DMS 273 (cell line): Measurements from ENCODE around the gene FOLR1.
A peak's percentile ranks its signal among the peaks of the same experiment; 100 is the strongest.
"Not testable (repeated sequence)": the region's sequence is repeated elsewhere in the genome, so short reads cannot be mapped to it uniquely, and the experiment has no call there.

Experiments used
- DNase-seq: peaks from one replicate; lab custom pipeline; 2025; ENCODE audit not compliant: unreplicated experiment; lab: John Stamatoyannopoulos, UW

Gene FOLR1

DNA sequence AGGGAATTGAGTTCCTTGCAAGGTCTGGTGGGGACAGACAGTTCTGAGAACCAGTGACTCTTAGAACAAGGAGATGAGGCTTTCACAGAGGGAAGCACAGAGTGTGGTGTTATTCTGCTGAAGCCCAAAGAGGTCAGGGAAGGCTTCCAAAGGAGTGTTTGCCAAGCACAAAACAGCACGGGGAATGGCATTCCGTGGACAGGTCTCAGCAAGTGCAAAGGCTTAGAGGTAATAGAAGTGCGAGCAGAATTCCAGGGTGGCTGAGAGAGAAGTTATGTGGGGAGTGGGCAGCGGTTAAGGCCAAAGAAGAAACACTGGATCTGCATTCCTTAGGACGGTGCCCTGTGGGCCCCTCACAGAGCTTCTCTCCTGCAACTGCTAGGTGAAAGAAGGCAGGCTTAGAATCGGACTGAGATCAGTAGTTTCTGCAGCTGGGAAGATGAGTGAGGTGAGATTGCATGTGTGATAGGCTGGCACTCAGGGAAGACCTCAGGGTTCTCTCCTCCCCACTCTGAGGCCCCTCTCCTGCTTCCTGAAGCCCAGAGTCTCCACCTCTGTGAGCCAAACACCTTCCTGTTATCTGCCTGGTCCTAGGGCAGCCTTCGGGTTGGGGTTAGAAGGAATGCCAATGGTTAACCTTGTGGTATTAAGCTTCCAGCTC lies 10.9 kb upstream of the FOLR1 start:
- DNase-seq, result not testable (repeated sequence)

DNA sequence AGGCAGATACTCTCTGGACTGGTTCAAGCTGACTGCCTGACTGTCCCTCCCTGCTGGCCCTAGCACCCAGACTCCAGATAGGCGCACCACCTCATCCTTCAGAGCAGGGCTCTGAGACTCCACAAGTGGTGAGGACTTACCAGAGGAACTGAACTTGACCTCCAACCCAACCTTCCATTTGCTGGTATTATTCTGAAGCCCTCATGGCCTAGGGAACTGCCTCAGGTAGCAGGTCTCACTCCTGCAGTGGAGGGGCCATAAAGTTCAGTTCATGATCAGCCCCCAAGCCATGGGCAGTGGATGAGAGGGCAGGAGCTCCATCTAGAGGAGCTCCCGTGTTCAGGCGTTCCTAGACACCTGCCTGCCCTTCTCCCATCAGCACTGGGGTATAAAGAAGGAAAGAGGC lies 10.4 kb upstream of the FOLR1 start:
- peak; percentile 37 for DNase-seq

DNA sequence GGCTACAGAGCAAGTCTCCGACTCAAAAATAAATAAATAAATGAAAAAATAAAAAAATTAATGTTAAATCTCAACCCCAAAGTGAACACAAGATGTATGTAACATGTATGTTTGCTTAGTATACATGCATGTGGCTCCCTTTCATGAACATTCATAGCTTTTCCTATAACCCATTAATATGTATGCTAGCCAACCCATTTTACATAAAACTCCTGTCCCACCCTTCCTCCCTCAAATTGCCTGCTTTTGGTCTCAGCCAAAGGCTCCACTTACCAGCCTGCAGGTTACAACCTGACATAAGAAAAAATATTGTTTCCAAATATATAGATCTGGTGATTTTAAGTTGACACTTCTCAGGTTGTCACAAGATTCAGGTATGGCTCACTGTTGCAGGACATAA lies 3.7 kb upstream of the FOLR1 start:
- no peak for DNase-seq

- DNase-seq, result no peak
Measured at GRCh38 chr11:72189455-72190250, 2.3 kb upstream of the FOLR1 start.

DNA sequence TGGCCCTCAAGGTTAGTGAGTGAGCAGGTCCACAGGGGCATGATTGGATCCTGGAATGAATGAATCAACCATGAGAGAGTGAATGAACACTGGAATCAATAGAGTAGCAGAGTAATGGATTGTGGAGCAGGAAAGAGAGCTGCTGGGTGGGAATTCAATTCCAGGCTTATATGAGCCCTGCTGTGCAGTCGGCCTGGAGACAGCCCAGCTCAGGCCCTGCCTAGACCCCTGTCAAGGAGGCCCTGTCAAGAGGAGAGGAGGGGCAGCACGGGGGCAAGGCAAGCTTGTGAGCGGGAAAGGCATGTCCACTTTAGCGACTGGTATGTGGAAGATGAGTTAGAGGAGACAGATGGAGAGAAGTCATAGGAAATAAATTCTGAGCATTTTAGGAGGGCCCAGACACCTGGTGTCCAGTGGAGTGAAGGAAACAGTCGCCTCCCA lies 1.3 kb upstream of the FOLR1 start:
- DNase-seq, result no peak

DNA sequence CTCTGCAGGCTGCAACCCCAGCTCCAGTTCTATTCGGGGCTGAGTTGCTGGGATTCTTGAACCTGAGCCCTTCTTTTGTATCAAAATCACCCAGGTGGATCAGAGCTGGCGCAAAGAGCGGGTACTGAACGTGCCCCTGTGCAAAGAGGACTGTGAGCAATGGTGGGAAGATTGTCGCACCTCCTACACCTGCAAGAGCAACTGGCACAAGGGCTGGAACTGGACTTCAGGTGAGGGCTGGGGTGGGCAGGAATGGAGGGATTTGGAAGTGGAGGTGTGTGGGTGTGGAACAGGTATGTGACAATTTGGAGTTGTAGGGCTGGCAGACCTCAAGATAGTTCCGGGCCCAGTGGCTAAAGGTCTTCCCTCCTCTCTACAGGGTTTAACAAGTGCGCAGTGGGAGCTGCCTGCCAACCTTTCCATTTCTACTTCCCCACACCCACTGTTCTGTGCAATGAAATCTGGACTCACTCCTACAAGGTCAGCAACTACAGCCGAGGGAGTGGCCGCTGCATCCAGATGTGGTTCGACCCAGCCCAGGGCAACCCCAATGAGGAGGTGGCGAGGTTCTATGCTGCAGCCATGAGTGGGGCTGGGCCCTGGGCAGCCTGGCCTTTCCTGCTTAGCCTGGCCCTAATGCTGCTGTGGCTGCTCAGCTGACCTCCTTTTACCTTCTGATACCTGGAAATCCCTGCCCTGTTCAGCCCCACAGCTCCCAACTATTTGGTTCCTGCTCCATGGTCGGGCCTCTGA lies 3.8 kb downstream of the FOLR1 start:
- DNase-seq, result no peak

DNA sequence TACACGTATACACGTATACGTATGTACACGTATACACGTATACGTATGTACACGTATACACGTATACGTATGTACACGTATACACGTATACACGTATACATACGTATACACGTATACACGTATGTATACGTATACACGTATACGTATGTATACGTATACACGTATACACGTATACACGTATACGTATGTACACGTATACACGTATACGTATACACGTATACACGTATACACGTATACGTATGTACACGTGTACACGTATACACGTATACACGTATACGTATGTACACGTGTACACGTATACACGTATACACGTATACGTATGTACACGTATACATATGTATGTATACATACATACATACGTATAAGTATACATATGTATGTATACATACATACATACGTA lies 9.5 kb downstream of the FOLR1 start:
- DNase-seq, result not testable (repeated sequence)

GRCh38 chr11:72202571-72202970 lies 10.6 kb downstream of the FOLR1 start:
- no peak for DNase-seq

- no peak for DNase-seq
Measured at GRCh38 chr11:72203163-72203562, 11.2 kb downstream of the FOLR1 start.

- no peak for DNase-seq
Measured at GRCh38 chr11:72204886-72205285, 12.9 kb downstream of the FOLR1 start.

GRCh38 chr11:72206794-72207193 lies 14.9 kb downstream of the FOLR1 start:
- not testable (repeated sequence) for DNase-seq

- no peak for DNase-seq
Measured at GRCh38 chr11:72208281-72208680, 16.3 kb downstream of the FOLR1 start.

- DNase-seq, result no peak
Measured at GRCh38 chr11:72209101-72209500, 17.2 kb downstream of the FOLR1 start.

GRCh38 chr11:72216638-72217037 lies 24.7 kb downstream of the FOLR1 start, which contains the start of gene FOLR2:
Gene FOLR2, plus strand, starts transcription at chr11:72216794. Its CDS starts 1,791 bp downstream, at chr11:72218585.
- no peak for DNase-seq

DNA sequence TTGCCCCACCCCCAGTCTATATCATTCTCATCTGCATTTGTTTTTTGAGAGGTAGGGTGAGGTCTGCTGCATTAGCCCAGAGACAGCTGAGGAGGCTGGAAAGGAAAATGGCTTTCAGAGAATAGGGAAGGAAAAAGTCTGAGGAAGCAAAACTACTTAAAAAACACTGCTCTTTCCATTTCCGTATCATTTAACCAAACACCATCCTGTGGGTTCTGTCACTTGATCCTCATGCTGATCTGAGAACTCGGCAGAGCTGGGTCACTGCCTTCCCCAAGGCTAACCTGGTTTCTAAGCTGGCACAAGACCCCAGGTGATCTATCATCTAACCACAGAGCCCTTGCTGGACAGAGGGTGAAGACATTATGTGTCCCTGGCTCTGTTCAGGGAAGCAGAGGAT lies 25.9 kb downstream of the FOLR1 start:
- DNase-seq, result no peak

- DNase-seq, result no peak
Measured at GRCh38 chr11:72218251-72218745, 26.4 kb downstream of the FOLR1 start.

DNA sequence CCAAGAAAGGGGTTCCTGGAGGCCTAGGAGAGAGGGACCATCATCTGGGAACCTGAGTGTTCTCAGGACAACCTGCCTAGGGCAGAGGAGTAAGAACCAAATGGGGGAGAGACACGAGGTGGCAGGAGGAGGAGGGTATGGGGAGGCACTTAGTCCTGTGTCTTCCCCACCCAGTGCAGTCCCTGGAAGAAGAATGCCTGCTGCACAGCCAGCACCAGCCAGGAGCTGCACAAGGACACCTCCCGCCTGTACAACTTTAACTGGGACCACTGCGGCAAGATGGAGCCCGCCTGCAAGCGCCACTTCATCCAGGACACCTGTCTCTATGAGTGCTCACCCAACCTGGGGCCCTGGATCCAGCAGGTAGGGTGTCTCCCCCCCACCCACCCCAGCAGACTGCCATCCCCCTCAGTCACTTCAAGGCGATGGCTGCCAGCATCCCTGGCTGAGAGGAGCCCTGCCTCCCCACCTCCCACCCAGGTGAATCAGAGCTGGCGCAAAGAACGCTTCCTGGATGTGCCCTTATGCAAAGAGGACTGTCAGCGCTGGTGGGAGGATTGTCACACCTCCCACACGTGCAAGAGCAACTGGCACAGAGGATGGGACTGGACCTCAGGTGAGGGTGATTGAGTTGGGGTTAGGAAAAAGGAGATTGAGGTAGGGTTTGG lies 28.9 kb downstream of the FOLR1 start:
- no peak for DNase-seq

DNA sequence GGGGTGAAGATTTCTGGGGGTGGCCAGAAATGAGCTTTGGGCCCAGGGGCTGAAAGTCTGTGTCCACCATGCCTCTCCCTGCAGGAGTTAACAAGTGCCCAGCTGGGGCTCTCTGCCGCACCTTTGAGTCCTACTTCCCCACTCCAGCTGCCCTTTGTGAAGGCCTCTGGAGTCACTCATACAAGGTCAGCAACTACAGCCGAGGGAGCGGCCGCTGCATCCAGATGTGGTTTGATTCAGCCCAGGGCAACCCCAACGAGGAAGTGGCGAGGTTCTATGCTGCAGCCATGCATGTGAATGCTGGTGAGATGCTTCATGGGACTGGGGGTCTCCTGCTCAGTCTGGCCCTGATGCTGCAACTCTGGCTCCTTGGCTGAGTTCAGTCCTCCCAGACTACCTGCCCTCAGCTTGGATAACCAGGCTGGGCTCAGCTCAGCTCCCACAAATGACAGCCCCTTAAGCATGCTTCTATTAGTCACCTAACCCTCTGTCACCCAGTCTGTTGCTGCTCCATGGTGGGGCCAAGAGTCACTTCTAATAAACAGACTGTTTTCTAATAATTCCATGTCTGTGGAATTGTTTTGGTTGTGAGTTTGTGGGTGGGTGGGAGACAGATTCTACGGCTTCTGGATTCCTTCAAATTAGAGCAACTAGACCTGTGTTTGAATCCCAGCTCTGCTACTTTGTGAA lies 29.6 kb downstream of the FOLR1 start:
- DNase-seq, result no peak

GRCh38 chr11:72222106-72222891 lies 30.4 kb downstream of the FOLR1 start:
- DNase-seq, result peak; percentile 7
